Panc1 (cell line): ENCODE measurements around the gene ROBO1. TPM values are rescaled to one million over a fixed set of nuclear protein-coding genes. Genes with fewer than 3 reads are reported as not detected.

Experiments
- ATAC-seq: fragments of 200-7000 bp; cut with Tn5 transposase; 2 replicates; pipeline ENCODE4 v1.9.1; 2020; ENCODE audit warnings: mild to moderate bottlenecking, moderate library complexity
- BruUV-seq: library from RNA; stranded (reverse); fragments of 400-500 nt; replicated peaks from 2 replicates; lab custom pipeline; 2021; lab: Mats Ljungman, UMichigan
- CTCF ChIA-PET: fragments of 300-600 bp; sonication (Branson Sonifier 250); formaldehyde crosslinking; loops from one replicate; lab custom pipeline; 2022; ENCODE audit warnings: antibody characterized with exemption; lab: Charles Lee
- POLR2A ChIA-PET: fragments of 300-600 bp; sonication (Branson Sonifier 250); formaldehyde crosslinking; loops from one replicate; lab custom pipeline; 2022; ENCODE audit warnings: antibody characterized with exemption; lab: Charles Lee
- DNase-seq: peaks from one replicate; pipeline ENCODE4 v3.0.0-alpha.2; 2010; ENCODE audit warnings: low read depth, low spot score
- H3K27ac ChIP-seq: 2 replicates; pipeline ENCODE4 v1.5.1; 2011; ENCODE audit warnings: mild to moderate bottlenecking, low read length, inconsistent platforms
- H3K27me3 ChIP-seq: fragments of 200-500 bp; sonication (Bioruptor generic); 2 replicates; pipeline ENCODE4 v1.6.0; 2014; ENCODE audit warnings: low read length, inconsistent platforms; ENCODE audit not compliant: control insufficient read depth, insufficient read depth
- H3K36me3 ChIP-seq: fragments of 200-500 bp; sonication (Bioruptor generic); 2 replicates; pipeline ENCODE4 v1.5.1; 2014; ENCODE audit warnings: inconsistent platforms, mild to moderate bottlenecking, low read length, moderate library complexity; ENCODE audit not compliant: control insufficient read depth, insufficient read depth
- H3K4me1 ChIP-seq: 2 replicates; pipeline ENCODE4 v1.5.1; 2011; ENCODE audit warnings: inconsistent platforms, mild to moderate bottlenecking, low read length, moderate library complexity; ENCODE audit not compliant: control insufficient read depth, insufficient read depth
- H3K4me3 ChIP-seq, 2 experiments: 2 replicates each; pipeline ENCODE4 v1.5.1; 2011 to 2012; ENCODE audit warnings: low read depth in 2 of 2, low read length in 2 of 2, mild to moderate bottlenecking in 2 of 2, inconsistent platforms in 1 of 2, moderate library complexity in 1 of 2
- H3K9me3 ChIP-seq: fragments of 200-500 bp; sonication (Bioruptor generic); 2 replicates; pipeline ENCODE4 v1.5.1; 2014; ENCODE audit warnings: low read depth, mild to moderate bottlenecking, inconsistent platforms, low read length, moderate library complexity; ENCODE audit not compliant: control insufficient read depth, insufficient read depth
- POLR2AphosphoS5 ChIP-seq: IDR thresholded peaks from 2 replicates; pipeline ENCODE4 v1.6.1; 2012; ENCODE audit warnings: mild to moderate bottlenecking, low read depth, low read length, moderate library complexity
- SIN3A ChIP-seq: IDR thresholded peaks from 2 replicates; pipeline ENCODE4 v1.6.1; 2012; ENCODE audit warnings: low read depth, mild to moderate bottlenecking, low read length, moderate library complexity, borderline replicate concordance; ENCODE audit not compliant: insufficient read depth
- TCF7L2 ChIP-seq: IDR thresholded peaks from 2 replicates; pipeline ENCODE4 v1.6.1; 2011; ENCODE audit warnings: mild to moderate bottlenecking, low read depth, low read length, inconsistent platforms
- in situ Hi-C: cut with HindIII; loops from 2 replicates; pipeline ENCODE4 v1.10.0; 2016; ENCODE audit warnings: low sequenced_read_pairs, low pct_unique_long_range_greater_than_20kb
- intact Hi-C: fragments of 100-400 bp; cut with micrococcal nuclease; formaldehyde crosslinking; loops from one replicate; pipeline ENCODE4 v1.10.0; 2022; ENCODE audit not compliant: unreplicated experiment
- total RNA-seq: library from RNA; stranded (reverse); gene quantifications from one replicate; pipeline ENCODE4 v1.2.1, GENCODE V29; 2021; ENCODE audit not compliant: unreplicated experiment
- TF ChIP-seq, protein P1 (sequence below), 2 experiments: IDR thresholded peaks; 2 replicates each; pipeline ENCODE4 v1.6.1; 2011 to 2012; ENCODE audit warnings: low read depth in 2 of 2, control low read depth in 1 of 2, low read length in 1 of 2, mild to moderate bottlenecking in 1 of 2, moderate library complexity in 1 of 2; ENCODE audit not compliant: insufficient read depth in 1 of 2
- TF ChIP-seq, protein P2 (sequence below): fragments of 450-650 bp; IDR thresholded peaks from 2 replicates; pipeline ENCODE4 v1.5.1; 2017; ENCODE audit warnings: mild to moderate bottlenecking

Gene ROBO1
- total RNA-seq, 1 experiment from 2014 or later = 61.6 TPM

DNA sequence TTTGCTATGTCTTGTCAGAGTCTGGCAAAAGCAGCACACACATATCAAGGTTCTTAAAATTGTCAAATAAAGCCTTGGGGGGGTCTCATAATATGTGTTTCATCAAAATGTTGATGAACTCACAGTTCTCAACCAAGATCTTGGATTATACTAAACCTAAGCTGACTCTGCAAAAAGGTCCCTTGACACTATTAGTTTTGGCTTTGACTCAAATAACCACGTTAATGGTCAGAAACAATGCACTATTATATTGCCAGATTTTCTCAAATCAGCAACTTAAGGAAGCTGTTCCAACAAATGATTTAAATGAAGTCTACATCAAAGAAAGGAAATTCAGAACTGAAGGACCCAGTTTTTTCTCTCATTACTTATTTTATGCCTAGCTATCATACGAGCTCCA, 1063.9 kb downstream of the ROBO1 start:
- no peaks in the 10 kb centered on the region for H3K36me3 ChIP-seq
- no peaks in the 10 kb centered on the region for H3K9me3 ChIP-seq
- ChIA-PET POLR2A (interaction anchor here (0.6 kb wide), 1 partner anchor 1670 kb away, joined by 4 read pairs; no protein-coding TSS in a partner anchor), CTCF (no interaction called here)
- no peaks in the 10 kb centered on the region for H3K27me3 ChIP-seq
- H3K4me1 ChIP-seq = no peaks in the 10 kb centered on the region
- ATAC-seq (no peak), DNase-seq (no peak)
- intact Hi-C loops = no loop called here
- H3K4me3 ChIP-seq = no peak overlapping the region
- in situ Hi-C loops = no loop called here
- no TSS peak for BruUV-seq
- H3K27ac ChIP-seq = no peak overlapping the region
- TF ChIP-seq TCF7L2 (no peak), SIN3A (no peak), POLR2AphosphoS5 (no peak)
- TF ChIP-seq, protein P1, sequence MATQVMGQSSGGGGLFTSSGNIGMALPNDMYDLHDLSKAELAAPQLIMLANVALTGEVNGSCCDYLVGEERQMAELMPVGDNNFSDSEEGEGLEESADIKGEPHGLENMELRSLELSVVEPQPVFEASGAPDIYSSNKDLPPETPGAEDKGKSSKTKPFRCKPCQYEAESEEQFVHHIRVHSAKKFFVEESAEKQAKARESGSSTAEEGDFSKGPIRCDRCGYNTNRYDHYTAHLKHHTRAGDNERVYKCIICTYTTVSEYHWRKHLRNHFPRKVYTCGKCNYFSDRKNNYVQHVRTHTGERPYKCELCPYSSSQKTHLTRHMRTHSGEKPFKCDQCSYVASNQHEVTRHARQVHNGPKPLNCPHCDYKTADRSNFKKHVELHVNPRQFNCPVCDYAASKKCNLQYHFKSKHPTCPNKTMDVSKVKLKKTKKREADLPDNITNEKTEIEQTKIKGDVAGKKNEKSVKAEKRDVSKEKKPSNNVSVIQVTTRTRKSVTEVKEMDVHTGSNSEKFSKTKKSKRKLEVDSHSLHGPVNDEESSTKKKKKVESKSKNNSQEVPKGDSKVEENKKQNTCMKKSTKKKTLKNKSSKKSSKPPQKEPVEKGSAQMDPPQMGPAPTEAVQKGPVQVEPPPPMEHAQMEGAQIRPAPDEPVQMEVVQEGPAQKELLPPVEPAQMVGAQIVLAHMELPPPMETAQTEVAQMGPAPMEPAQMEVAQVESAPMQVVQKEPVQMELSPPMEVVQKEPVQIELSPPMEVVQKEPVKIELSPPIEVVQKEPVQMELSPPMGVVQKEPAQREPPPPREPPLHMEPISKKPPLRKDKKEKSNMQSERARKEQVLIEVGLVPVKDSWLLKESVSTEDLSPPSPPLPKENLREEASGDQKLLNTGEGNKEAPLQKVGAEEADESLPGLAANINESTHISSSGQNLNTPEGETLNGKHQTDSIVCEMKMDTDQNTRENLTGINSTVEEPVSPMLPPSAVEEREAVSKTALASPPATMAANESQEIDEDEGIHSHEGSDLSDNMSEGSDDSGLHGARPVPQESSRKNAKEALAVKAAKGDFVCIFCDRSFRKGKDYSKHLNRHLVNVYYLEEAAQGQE (IDR thresholded peaks at IDR 0.05; ENCODE audit: insufficient read depth in 1 of 2, low read depth in 2 of 2, low read length in 1 of 2) = no peak
- TF ChIP-seq, protein P2, sequence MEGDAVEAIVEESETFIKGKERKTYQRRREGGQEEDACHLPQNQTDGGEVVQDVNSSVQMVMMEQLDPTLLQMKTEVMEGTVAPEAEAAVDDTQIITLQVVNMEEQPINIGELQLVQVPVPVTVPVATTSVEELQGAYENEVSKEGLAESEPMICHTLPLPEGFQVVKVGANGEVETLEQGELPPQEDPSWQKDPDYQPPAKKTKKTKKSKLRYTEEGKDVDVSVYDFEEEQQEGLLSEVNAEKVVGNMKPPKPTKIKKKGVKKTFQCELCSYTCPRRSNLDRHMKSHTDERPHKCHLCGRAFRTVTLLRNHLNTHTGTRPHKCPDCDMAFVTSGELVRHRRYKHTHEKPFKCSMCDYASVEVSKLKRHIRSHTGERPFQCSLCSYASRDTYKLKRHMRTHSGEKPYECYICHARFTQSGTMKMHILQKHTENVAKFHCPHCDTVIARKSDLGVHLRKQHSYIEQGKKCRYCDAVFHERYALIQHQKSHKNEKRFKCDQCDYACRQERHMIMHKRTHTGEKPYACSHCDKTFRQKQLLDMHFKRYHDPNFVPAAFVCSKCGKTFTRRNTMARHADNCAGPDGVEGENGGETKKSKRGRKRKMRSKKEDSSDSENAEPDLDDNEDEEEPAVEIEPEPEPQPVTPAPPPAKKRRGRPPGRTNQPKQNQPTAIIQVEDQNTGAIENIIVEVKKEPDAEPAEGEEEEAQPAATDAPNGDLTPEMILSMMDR = no peak

GRCh38 chr3:78701537-78701936, 1066.3 kb downstream of the ROBO1 start:
- BruUV-seq = no TSS peak
- CTCF ChIA-PET = no interaction called here
- H3K27ac ChIP-seq = no peak overlapping the region
- H3K4me3 ChIP-seq = no peak overlapping the region
- POLR2A ChIA-PET = no interaction called here
- no peak for TF ChIP-seq TCF7L2
- TF ChIP-seq SIN3A = no peak
- no peak for TF ChIP-seq POLR2AphosphoS5
- TF ChIP-seq, protein P2 = no peak
- TF ChIP-seq, protein P1 (IDR thresholded peaks at IDR 0.05; ENCODE audit: insufficient read depth in 1 of 2, low read depth in 2 of 2, low read length in 1 of 2) = no peak
- H3K36me3 ChIP-seq = no peaks in the 10 kb centered on the region
- ATAC-seq (no peak), DNase-seq (no peak)
- H3K4me1 ChIP-seq = no peaks in the 10 kb centered on the region
- intact Hi-C loops (no loop called here), in situ Hi-C loops (no loop called here)
- H3K9me3 ChIP-seq = no peaks in the 10 kb centered on the region
- H3K27me3 ChIP-seq = no peaks in the 10 kb centered on the region
